ENCODE data around the gene CACNA1E.
"Not testable (repeated sequence)": the region's sequence is repeated elsewhere in the genome, so short reads cannot be mapped to it uniquely, and the experiment has no call there.

Gene CACNA1E

GRCh38 chr1:181514298-181515290 is 31.3 kb downstream of the CACNA1E start:
- in situ Hi-C loops (cut with MboI; ENCODE audit: low sequenced_read_pairs), result no loop called here

DNA sequence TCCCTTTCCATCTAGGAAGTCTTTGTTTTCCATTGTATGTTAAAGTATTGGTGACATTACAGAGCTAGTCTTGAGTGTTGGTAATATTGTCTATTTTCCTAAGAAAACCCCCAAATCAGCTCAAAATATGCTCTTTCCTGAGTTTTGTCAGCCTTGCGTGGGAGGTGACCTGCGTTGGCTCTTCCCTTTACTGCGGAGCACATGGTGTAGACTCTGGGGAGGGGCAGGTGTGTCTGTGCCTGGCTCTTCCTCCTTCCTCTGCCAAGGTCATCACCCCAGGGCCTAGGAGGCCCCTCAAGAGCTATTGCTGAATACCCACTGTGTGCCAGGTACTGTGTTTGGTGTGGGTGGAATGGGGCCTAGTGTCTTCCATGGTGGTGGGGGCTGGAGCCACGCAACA is 33.4 kb downstream of the CACNA1E start:
- in situ Hi-C loops (cut with MboI; ENCODE audit: low sequenced_read_pairs), result no loop called here

DNA sequence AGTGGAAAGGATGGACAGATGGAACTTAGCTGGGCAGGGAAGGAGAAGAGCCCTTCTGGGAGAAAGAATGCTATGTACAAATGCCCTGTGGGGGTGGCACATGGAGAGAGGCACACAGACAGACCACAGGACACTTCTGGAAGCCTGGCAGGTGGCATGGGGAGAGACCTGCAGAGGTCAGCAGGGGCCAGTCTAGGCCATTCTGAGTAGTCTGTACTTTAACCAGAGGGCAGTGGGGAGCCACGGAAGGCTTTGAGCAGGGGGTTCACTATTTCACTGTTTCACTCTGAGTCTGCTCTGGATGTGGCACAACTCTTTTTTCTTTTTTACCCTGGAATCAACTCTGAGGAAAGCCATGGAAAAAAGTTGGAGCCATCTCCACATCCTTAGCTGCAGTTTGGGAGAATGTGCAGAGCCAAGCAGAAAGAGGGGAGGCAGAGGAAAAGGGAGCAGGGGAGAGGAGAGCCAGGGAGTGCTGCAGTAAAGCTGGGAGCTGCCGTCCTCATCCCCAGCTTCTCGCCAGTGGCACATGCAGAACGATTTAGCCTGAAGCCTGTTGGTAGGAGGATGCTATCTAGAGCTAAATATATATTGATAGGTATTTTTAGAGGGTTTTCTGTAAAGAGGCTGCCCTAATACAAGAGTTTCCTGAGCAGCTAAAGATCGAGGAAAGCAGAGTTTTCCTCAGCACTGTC is 34.0 kb downstream of the CACNA1E start:
- in situ Hi-C loops (cut with MboI; ENCODE audit: low sequenced_read_pairs), result no loop called here

- in situ Hi-C loops (cut with MboI; ENCODE audit: low sequenced_read_pairs), result no loop called here
Measured at GRCh38 chr1:181518152-181518551, 34.8 kb downstream of the CACNA1E start.

GRCh38 chr1:181522864-181523263 is 39.5 kb downstream of the CACNA1E start:
- in situ Hi-C loops (cut with MboI; ENCODE audit: low sequenced_read_pairs), result no loop called here

GRCh38 chr1:181525104-181525721 is 41.9 kb downstream of the CACNA1E start:
- in situ Hi-C loops (cut with MboI; ENCODE audit: low sequenced_read_pairs), result no loop called here

DNA sequence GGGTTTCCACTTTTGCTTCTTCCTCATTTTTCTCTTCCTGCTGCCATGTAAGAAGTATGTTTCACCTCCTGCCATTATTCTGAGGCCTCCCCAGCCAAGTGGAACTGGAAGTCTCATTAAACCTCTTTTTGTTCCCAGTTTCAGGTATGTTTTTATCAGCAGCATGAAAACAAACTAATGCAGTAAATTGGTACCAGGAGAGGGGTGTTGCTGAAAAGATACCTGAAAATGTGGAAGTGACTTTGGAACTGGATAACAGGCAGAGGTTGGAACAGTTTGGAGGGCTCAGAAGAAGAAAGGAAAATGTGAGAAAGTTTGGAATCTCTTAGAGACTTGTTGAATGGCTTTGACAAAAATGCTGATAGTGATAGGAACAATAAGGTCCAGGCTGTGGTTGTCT is 44.9 kb downstream of the CACNA1E start:
- in situ Hi-C loops (cut with MboI; ENCODE audit: low sequenced_read_pairs), result not testable (repeated sequence)

DNA sequence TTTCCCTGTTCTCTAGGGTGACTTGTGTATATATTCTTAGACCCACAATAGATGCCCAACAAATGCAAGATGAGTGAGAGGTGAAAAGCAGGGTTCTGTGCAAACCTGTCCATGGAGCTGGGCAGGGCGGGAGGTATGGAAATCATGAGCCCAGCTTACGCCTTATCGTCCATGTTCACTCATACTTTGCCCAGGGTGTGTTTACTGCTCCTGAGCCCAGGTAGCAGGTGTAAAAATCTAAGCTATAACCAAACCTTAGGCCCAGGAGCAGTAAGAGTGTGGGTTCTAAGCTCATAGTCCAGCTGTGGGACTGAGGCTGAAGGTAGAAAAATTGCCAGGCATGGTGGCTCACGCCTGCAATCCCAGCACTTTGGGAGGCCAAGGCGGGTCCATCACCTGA is 48.1 kb downstream of the CACNA1E start:
- in situ Hi-C loops (cut with MboI; ENCODE audit: low sequenced_read_pairs), result no loop called here

DNA sequence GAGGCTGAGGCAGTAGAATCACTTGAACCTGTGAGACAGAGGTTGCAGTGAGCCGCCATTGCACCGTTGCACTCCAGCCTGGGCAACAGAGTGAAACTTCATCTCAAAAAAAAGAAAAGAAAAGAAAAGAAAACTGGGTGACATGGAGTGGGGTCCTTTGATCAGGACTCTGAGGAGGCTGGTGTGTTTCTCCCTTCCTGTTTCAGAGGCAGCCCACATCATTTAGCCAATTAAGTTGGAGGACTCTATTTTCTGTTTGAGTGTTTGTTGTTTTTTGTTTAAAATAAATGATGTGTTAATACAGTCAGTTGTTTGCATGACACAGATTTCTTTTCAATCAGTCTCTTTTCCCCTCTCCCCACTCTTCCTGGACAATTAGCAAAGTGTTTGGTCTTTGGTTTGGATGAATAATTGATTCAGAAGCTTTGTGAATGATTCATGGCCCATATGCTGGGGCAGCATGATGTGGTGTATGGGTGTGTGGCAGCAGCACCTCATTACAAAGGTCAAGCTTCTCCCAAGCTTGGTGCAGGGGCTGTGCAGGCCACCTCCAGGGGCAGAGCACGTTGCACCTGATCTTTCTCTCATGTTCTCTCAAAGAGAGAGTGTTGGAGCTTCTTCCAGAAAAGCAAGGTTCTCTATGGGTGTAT is 48.8 kb downstream of the CACNA1E start:
- in situ Hi-C loops (cut with MboI; ENCODE audit: low sequenced_read_pairs), result no loop called here

DNA sequence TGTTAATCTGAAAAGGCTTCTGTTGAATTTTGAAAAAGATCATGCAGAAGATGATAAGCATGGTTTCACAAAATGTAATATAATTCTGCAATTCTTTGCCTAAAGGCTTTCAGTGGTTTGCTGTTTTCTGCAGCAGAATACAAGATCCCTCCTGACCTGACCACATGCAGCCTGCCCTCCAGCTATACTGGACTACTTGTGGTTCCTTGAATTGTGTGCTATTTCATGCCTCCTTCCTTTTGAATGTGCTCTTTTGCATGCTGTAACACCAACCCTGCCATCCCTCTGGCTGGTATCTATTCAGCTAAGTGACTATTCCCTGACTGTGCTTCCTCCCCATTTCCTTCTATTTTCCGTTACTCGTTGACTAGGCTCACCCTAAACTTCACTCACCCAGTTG is 55.5 kb downstream of the CACNA1E start:
- in situ Hi-C loops (cut with MboI; ENCODE audit: low sequenced_read_pairs), result no loop called here

DNA sequence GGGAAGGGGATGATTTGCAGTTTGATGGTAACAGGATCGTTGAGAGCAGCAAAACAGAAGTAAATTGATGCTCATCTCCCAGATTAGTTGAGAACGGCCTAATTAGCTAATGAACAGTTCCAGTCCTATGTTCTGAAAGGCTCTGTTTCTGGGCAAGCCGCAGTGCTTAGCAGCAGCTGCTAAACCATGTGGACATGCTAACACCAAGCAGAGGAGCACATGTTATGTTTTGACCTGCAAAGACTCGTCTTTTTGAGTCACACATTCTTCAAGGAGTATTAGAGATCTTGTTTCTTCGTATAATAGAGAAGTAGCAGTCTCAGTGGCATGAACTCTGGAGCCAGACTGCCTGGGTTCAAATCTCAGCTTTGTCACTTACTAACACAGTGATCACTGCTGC is 58.1 kb downstream of the CACNA1E start:
- in situ Hi-C loops (cut with MboI; ENCODE audit: low sequenced_read_pairs), result no loop called here

DNA sequence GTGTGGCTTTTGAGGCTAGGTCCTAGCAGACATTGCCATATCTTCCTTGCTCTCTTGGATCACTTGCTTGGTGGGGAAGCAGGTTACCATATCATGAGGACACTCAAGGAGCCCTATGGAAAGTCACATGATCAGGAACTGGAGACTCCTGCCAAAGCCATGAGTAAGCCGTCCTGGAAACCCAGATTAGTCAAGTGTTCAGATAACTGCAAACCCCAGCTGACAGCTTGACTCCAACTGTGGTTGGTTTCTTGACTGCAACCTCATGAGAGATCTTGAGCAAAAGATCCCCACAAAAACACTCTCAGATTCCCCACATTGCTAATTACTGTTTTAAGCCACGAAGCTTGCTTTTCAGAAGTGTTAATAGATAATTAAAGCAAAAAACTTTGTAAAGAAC is 58.6 kb downstream of the CACNA1E start:
- in situ Hi-C loops (cut with MboI; ENCODE audit: low sequenced_read_pairs), result no loop called here

GRCh38 chr1:181542406-181542805 is 59.1 kb downstream of the CACNA1E start:
- in situ Hi-C loops (cut with MboI; ENCODE audit: low sequenced_read_pairs), result not testable (repeated sequence)

GRCh38 chr1:181545395-181545794 is 62.1 kb downstream of the CACNA1E start:
- in situ Hi-C loops (cut with MboI; ENCODE audit: low sequenced_read_pairs), result no loop called here

DNA sequence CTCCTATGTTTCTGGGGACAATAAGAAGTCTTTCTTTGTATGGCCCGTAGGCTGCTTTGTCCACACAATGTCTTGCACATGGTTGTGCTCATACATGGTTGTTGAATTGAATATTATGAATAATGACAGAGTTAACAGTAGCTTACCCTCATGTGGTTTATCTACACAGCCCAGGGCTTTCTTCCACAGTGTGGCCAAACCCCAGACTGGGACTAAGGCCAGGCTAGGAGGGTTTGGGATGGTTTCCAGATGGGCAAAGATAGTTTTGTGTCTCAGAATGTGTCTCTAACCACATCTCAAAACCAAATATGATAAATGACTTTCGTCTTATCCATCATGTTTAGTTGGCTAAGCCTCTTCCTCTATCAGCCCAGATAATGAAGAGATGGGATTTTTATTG is 65.2 kb downstream of the CACNA1E start:
- in situ Hi-C loops (cut with MboI; ENCODE audit: low sequenced_read_pairs), result no loop called here

DNA sequence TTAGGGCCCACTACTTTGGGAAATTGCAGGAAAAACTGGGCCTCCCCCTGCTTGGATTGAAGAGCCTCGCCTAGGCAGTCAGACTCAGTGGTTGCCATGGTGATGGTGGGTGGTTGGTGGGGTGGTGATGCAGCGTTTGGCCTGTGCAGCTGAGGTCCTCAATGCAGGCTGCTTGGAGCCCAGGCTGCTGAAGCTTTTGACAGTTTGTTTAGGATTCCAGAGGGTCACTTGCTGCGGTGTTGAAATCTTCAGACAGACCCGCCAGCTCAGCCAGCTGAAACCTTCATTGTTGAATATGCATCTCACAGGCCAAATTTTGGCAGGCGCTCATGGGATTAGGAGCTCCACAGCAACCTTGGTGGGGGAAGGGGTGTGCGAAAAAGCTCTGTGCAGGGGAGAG is 67.9 kb downstream of the CACNA1E start:
- in situ Hi-C loops (cut with MboI; ENCODE audit: low sequenced_read_pairs), result no loop called here

GRCh38 chr1:181551754-181552153 is 68.4 kb downstream of the CACNA1E start:
- in situ Hi-C loops (cut with MboI; ENCODE audit: low sequenced_read_pairs), result no loop called here

DNA sequence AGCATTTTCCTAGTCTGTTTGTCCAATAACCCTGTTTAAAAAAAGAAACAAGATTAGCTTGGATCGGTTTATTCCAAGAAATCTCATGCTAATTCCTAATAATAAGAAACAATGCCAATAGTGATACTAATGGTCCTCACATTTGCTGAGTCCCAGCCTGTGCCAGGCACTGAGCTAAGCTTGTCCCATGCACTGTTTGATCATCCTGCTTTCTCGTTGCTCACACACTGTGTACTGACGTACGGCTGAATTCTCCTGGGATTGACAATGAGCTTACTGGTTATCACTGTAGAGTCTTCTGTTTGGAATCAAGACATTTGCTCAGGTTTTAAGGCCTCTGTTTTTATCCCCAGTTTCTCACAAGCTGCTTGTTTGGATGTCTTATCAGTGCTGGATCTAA is 71.1 kb downstream of the CACNA1E start:
- in situ Hi-C loops (cut with MboI; ENCODE audit: low sequenced_read_pairs), result no loop called here

GRCh38 chr1:181556631-181557030 is 73.3 kb downstream of the CACNA1E start:
- in situ Hi-C loops (cut with MboI; ENCODE audit: low sequenced_read_pairs), result no loop called here

- in situ Hi-C loops (cut with MboI; ENCODE audit: low sequenced_read_pairs), result no loop called here
Measured at GRCh38 chr1:181557313-181557712, 74.0 kb downstream of the CACNA1E start.

DNA sequence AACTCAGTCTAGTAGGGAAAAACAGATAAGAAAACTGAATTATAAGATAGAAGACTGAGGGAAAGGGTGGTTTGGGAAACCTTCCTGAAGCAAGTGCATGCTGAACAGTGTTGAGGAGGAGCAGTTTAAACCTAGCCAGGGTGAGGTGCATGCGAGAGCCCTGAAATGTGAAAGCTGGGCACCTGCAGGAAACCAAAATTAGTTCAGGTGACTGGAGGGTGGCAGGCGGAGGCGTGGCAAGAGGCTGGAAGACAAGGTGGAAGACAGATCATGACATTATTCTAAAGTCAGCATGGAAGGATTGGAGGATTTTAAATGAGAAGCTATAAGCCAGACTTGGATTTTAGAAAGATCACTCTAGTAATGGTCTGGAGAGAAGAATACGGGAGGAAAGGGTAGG is 75.1 kb downstream of the CACNA1E start:
- in situ Hi-C loops (cut with MboI; ENCODE audit: low sequenced_read_pairs), result no loop called here
